Breast epithelium (tissue), 3 donors: ENCODE data around the gene TBXAS1.

Source experiments
- POLR2AphosphoS5 ChIP-seq, 3 donors: sonication (generic); formaldehyde crosslinking; IDR thresholded peaks; one replicate each; pipeline ENCODE4 v1.6.1; 2017; ENCODE audit warnings: antibody characterized with exemption in 3 of 3
- TF ChIP-seq, protein P1 (sequence below), 3 donors: fragments of 450-650 bp; IDR thresholded peaks; one replicate each; pipeline ENCODE4 v1.5.1; 2016 to 2017; ENCODE audit warnings: antibody characterized with exemption in 3 of 3, mild to moderate bottlenecking in 3 of 3, moderate library complexity in 3 of 3

DNA sequence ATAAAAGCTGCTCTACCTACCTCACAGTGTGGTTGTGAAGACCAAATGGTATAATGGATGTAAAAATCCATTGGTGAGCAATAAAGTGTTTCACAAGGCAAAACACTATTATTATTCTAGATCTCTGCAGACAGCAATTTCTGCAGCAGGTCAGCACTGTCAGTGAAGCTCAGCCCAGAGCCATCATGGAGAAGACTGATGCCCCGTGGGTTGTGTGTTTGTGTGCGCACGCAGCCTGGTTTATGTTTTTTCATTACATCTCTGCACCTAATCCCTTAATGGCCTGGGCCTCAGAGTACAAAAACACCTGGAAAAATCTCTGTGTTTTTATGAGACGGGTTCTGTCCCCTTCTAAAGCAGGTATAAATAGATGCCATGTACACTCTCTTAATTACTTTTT, 169.5 kb downstream of the TBXAS1 start:
- TF ChIP-seq, protein P1, sequence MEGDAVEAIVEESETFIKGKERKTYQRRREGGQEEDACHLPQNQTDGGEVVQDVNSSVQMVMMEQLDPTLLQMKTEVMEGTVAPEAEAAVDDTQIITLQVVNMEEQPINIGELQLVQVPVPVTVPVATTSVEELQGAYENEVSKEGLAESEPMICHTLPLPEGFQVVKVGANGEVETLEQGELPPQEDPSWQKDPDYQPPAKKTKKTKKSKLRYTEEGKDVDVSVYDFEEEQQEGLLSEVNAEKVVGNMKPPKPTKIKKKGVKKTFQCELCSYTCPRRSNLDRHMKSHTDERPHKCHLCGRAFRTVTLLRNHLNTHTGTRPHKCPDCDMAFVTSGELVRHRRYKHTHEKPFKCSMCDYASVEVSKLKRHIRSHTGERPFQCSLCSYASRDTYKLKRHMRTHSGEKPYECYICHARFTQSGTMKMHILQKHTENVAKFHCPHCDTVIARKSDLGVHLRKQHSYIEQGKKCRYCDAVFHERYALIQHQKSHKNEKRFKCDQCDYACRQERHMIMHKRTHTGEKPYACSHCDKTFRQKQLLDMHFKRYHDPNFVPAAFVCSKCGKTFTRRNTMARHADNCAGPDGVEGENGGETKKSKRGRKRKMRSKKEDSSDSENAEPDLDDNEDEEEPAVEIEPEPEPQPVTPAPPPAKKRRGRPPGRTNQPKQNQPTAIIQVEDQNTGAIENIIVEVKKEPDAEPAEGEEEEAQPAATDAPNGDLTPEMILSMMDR (IDR thresholded peaks at IDR 0.05): no peak
- no peak for TF ChIP-seq POLR2AphosphoS5 (IDR thresholded peaks at IDR 0.05)
